HUES48 (cell line): ENCODE results near the gene EIF5A.
A peak's percentile ranks its signal among the peaks of the same experiment; 100 is the strongest.

ENCODE experiments used
- H3K27ac ChIP-seq: one replicate; pipeline ENCODE4 v1.7.0; 2013; ENCODE audit warnings: low read depth, low read length, inconsistent platforms
- H3K27me3 ChIP-seq: 2 replicates; pipeline ENCODE4 v1.6.1; 2013; ENCODE audit warnings: mild to moderate bottlenecking, low read length; ENCODE audit not compliant: control insufficient read depth, insufficient read depth
- H3K36me3 ChIP-seq: 2 replicates; pipeline ENCODE4 v1.6.1; 2013; ENCODE audit warnings: low read length; ENCODE audit not compliant: control insufficient read depth, insufficient read depth
- H3K4me1 ChIP-seq: 2 replicates; pipeline ENCODE4 v1.6.1; 2013; ENCODE audit warnings: mild to moderate bottlenecking, low read length; ENCODE audit not compliant: control insufficient read depth, insufficient read depth
- H3K4me3 ChIP-seq: 2 replicates; pipeline ENCODE4 v1.5.1; 2013; ENCODE audit warnings: mild to moderate bottlenecking, low read depth, low read length
- H3K9ac ChIP-seq: 2 replicates; pipeline ENCODE4 v1.6.1; 2013; ENCODE audit warnings: mild to moderate bottlenecking, low read depth, low read length, moderate library complexity
- H3K9me3 ChIP-seq: 2 replicates; pipeline ENCODE4 v1.6.1; 2013; ENCODE audit warnings: low read length; ENCODE audit not compliant: control insufficient read depth, insufficient read depth

The EIF5A gene

GRCh38 chr17:7296189-7296861 is 11.1 kb upstream of the EIF5A start:
- H3K4me3 ChIP-seq, result peak overlapping the region; percentile 38; the same call in 1 of the 2 replicates

DNA sequence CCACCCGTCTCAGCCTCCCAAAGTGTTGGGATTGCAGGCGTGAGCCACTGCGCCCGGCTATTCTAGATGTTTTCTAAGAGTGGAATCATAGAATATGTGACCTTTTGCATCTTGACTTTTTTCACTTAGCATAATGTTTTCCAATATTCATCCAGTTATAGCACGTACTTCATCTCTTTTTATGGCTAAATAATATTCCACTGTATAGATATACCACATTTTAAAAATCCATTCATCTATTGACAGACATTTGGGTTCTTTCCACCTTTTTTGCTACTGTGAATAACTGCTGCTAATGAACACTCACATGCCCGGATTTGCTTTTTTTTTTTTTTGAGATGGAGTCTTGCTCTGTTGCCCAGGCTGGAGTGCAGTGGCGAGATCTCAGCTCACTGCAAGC is 3.2 kb upstream of the EIF5A start:
- peaks cover 2% of the 10 kb centered on the region for H3K36me3 ChIP-seq

More at GRCh38 chr17:7296189-7296861, 11.1 kb upstream of the EIF5A start:
- peaks cover 27% of the 10 kb centered on the region for H3K27me3 ChIP-seq
- H3K36me3 ChIP-seq, result no peaks in the 10 kb centered on the region
- no peak overlapping the region for H3K27ac ChIP-seq
- H3K4me1 ChIP-seq, result peaks cover 9% of the 10 kb centered on the region
- H3K9me3 ChIP-seq, result no peaks in the 10 kb centered on the region; the same call in 1 of the 2 replicates
- H3K9ac ChIP-seq, result no peak overlapping the region

GRCh38 chr17:7307686-7308624 is 527 bp downstream of the EIF5A start:
- H3K27me3 ChIP-seq, result no peaks in the 10 kb centered on the region
- H3K9ac ChIP-seq, result peak overlapping the region; percentile 95
- peaks cover 10% of the 10 kb centered on the region; the same call in 1 of the 2 replicates for H3K4me1 ChIP-seq
- no peaks in the 10 kb centered on the region for H3K9me3 ChIP-seq
- peak overlapping the region; percentile 99 for H3K4me3 ChIP-seq
- H3K36me3 ChIP-seq, result peaks cover 39% of the 10 kb centered on the region
- peak overlapping the region; percentile 96 for H3K27ac ChIP-seq

More for the DNA sequence above, 3.2 kb upstream of the EIF5A start:
- Histone ChIP-seq H3K9ac (no peak overlapping the region), H3K9me3 (no peaks in the 10 kb centered on the region), H3K27me3 (no peaks in the 10 kb centered on the region), H3K4me1 (peaks cover 2% of the 10 kb centered on the region; the same call in 1 of the 2 replicates), H3K4me3 (no peak overlapping the region), H3K27ac (no peak overlapping the region)

- Histone ChIP-seq H3K27me3 (no peaks in the 10 kb centered on the region), H3K9ac (peak overlapping the region; percentile 95), H3K36me3 (peaks cover 47% of the 10 kb centered on the region), H3K27ac (peak overlapping the region; percentile 96), H3K9me3 (no peaks in the 10 kb centered on the region), H3K4me3 (peak overlapping the region; percentile 99), H3K4me1 (peaks cover 10% of the 10 kb centered on the region; the same call in 1 of the 2 replicates)
These were observed 1.4 kb downstream of the EIF5A start for GRCh38 chr17:7308625-7309433.

DNA sequence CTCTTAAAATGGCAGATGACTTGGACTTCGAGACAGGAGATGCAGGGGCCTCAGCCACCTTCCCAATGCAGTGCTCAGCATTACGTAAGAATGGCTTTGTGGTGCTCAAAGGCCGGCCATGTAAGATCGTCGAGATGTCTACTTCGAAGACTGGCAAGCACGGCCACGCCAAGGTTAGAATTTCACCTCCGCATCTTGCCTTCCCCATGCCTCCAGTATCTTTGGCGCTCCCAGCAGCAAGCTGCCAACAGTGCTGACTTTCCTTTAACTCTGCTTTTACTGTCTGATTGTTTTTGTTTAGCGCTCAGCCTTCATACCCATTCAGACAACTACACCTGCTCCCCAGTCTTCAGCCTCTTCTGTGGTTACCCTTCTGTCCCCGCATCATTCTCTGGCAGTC is 2.2 kb downstream of the EIF5A start:
- H3K4me3 ChIP-seq, result peak overlapping the region; percentile 20; the same call in 1 of the 2 replicates
- H3K27ac ChIP-seq, result peak overlapping the region; percentile 96
- H3K9me3 ChIP-seq, result no peaks in the 10 kb centered on the region
- peaks cover 13% of the 10 kb centered on the region; the same call in 1 of the 2 replicates for H3K4me1 ChIP-seq
- peaks cover 50% of the 10 kb centered on the region for H3K36me3 ChIP-seq
- H3K9ac ChIP-seq, result no peak overlapping the region
- H3K27me3 ChIP-seq, result no peaks in the 10 kb centered on the region

DNA sequence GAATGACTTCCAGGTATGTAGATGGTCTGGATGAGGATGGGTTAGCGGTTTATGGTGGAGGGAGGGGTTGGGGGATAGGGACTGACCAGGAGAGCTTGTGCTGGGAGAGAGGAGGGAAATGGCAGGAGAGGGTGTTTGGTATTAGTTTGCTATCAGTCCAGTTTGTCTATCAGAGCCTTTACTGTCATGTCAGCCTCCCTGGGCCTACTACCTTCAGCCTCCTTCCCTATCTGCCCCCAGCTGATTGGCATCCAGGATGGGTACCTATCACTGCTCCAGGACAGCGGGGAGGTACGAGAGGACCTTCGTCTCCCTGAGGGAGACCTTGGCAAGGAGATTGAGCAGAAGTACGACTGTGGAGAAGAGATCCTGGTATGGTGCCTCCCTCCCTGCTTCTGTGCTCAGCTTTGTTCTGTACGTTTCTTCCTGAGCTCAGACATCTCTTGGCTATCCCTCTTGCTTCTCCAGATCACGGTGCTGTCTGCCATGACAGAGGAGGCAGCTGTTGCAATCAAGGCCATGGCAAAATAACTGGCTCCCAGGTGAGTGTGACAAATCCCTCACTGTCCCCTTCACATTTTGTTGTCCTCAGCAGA is 3.8 kb downstream of the EIF5A start:
- Histone ChIP-seq H3K27me3 (no peaks in the 10 kb centered on the region), H3K27ac (no peak overlapping the region), H3K4me1 (peaks cover 13% of the 10 kb centered on the region; the same call in 1 of the 2 replicates), H3K9me3 (no peaks in the 10 kb centered on the region), H3K36me3 (peaks cover 55% of the 10 kb centered on the region), H3K4me3 (no peak overlapping the region), H3K9ac (no peak overlapping the region)

- peak overlapping the region; percentile 71 for H3K27ac ChIP-seq
- H3K9ac ChIP-seq, result no peak overlapping the region
- peaks cover 66% of the 10 kb centered on the region for H3K36me3 ChIP-seq
- H3K9me3 ChIP-seq, result no peaks in the 10 kb centered on the region
- H3K27me3 ChIP-seq, result no peaks in the 10 kb centered on the region
- H3K4me1 ChIP-seq, result peaks cover 13% of the 10 kb centered on the region; the same call in 1 of the 2 replicates
- no peak overlapping the region for H3K4me3 ChIP-seq
These were observed 5.1 kb downstream of the EIF5A start for GRCh38 chr17:7312432-7313087.

GRCh38 chr17:7313088-7313889 is 5.9 kb downstream of the EIF5A start:
- no peaks in the 10 kb centered on the region for H3K9me3 ChIP-seq
- 0 out of 2 replicates have a peak overlapping the region, but pooled peaks have one; percentile 80 for H3K4me3 ChIP-seq
- H3K27me3 ChIP-seq, result no peaks in the 10 kb centered on the region
- peak overlapping the region; percentile 71 for H3K27ac ChIP-seq
- no peak overlapping the region for H3K9ac ChIP-seq
- H3K4me1 ChIP-seq, result peaks cover 13% of the 10 kb centered on the region; the same call in 1 of the 2 replicates
- peaks cover 73% of the 10 kb centered on the region for H3K36me3 ChIP-seq

GRCh38 chr17:7313890-7314718 is 6.7 kb downstream of the EIF5A start:
- Histone ChIP-seq H3K4me1 (peaks cover 12% of the 10 kb centered on the region; the same call in 1 of the 2 replicates), H3K36me3 (peaks cover 80% of the 10 kb centered on the region), H3K27me3 (no peaks in the 10 kb centered on the region), H3K9me3 (no peaks in the 10 kb centered on the region), H3K4me3 (peak overlapping the region; percentile 80), H3K27ac (peak overlapping the region; percentile 93), H3K9ac (peak overlapping the region; percentile 66)
